Smooth muscle cell (in vitro differentiated cells): Measurements from ENCODE around the gene MCM10. TPM values are rescaled to one million over a fixed set of nuclear protein-coding genes. Genes with fewer than 3 reads are reported as not detected.

Source experiments
- DNase-seq: peaks from one replicate; lab custom pipeline; 2025; ENCODE audit not compliant: unreplicated experiment; lab: John Stamatoyannopoulos, UW
- H2AFZ ChIP-seq: fragments of 200-600 bp; sonication (generic); 2 replicates; pipeline ENCODE4 v1.6.0; 2016; ENCODE audit warnings: antibody characterized with exemption, low read depth, mild to moderate bottlenecking
- H3F3A ChIP-seq: fragments of 200-600 bp; sonication (generic); 2 replicates; pipeline ENCODE4 v1.6.0; 2017; ENCODE audit warnings: antibody characterized with exemption, low read depth
- H3K27ac ChIP-seq: fragments of 200-600 bp; sonication (generic); 2 replicates; pipeline ENCODE4 v1.5.1; 2016; ENCODE audit warnings: low read depth, mild to moderate bottlenecking
- H3K27me3 ChIP-seq: fragments of 200-600 bp; sonication (generic); 2 replicates; pipeline ENCODE4 v1.6.1; 2016; ENCODE audit warnings: low read depth, mild to moderate bottlenecking
- H3K36me3 ChIP-seq: fragments of 200-600 bp; sonication (generic); 2 replicates; pipeline ENCODE4 v1.5.1; 2016; ENCODE audit warnings: low read depth
- H3K4me1 ChIP-seq: fragments of 200-600 bp; sonication (generic); 2 replicates; pipeline ENCODE4 v1.5.1; 2016; ENCODE audit warnings: low read depth
- H3K4me2 ChIP-seq: fragments of 200-600 bp; sonication (generic); 2 replicates; pipeline ENCODE4 v1.6.0; 2016; ENCODE audit warnings: mild to moderate bottlenecking
- H3K4me3 ChIP-seq: fragments of 200-600 bp; sonication (generic); 2 replicates; pipeline ENCODE4 v1.5.1; 2016; ENCODE audit warnings: mild to moderate bottlenecking
- H3K79me2 ChIP-seq: fragments of 200-600 bp; sonication (generic); 2 replicates; pipeline ENCODE4 v1.6.0; 2016; ENCODE audit warnings: low read depth, mild to moderate bottlenecking
- H3K9ac ChIP-seq: fragments of 200-600 bp; sonication (generic); 2 replicates; pipeline ENCODE4 v1.6.0; 2016; ENCODE audit warnings: low read depth
- H3K9me3 ChIP-seq: fragments of 200-600 bp; sonication (generic); replicated peaks from 2 replicates; pipeline ENCODE4 v1.5.1; 2016; ENCODE audit warnings: low read depth
- H4K20me1 ChIP-seq: fragments of 200-600 bp; sonication (generic); 2 replicates; pipeline ENCODE4 v1.6.0; 2016; ENCODE audit warnings: low read depth
- CTCF ChIP-seq: fragments of 200-600 bp; sonication (generic); IDR thresholded peaks from 2 replicates; pipeline ENCODE4 v1.5.1; 2017; ENCODE audit warnings: borderline replicate concordance, mild to moderate bottlenecking, antibody characterized with exemption; ENCODE audit not compliant: insufficient read depth, poor library complexity, severe bottlenecking
- WGBS: methylation state at CpG from one replicate; pipeline ENCODE4 v1.1.7; 2016; ENCODE audit warnings: low lambda C conversion rate; 5-methylcytosine and 5-hydroxymethylcytosine counted together
- polyA plus RNA-seq: library from polyadenylated mRNA; unstranded; fragments of >200 nt; fragmentation: Nextera tagmentation; extraction: Ambion mirVana; gene quantifications from 2 replicates; pipeline ENCODE4 v1.2.1, GENCODE V29; 2016
- total RNA-seq: library from RNA; depleted of rRNA; stranded (reverse); fragments of >200 nt; gene quantifications from 2 replicates; pipeline ENCODE4 v1.2.3, GENCODE V29; 2014

The MCM10 gene
- total and polyA plus RNA-seq, 2 experiments from 2014 or later: 3.5 to 5.7 TPM

- H3K27me3 ChIP-seq: no peaks in the 10 kb centered on the region
- no peak for TF ChIP-seq CTCF
These were observed 27.2 kb downstream of the MCM10 start for GRCh38 chr10:13188593-13188992.

GRCh38 chr10:13189961-13190360, 28.6 kb downstream of the MCM10 start:
- WGBS: 96% methylated on average over 4 of the region's 4 CpGs
- TF ChIP-seq CTCF: no peak

More at GRCh38 chr10:13188593-13188992, 27.2 kb downstream of the MCM10 start:
- DNase-seq: no peak
- Histone ChIP-seq H3F3A (no peaks in the 10 kb centered on the region), H3K9ac (no peak overlapping the region), H4K20me1 (no peaks in the 10 kb centered on the region), H3K79me2 (no peaks in the 10 kb centered on the region), H3K27ac (no peak overlapping the region), H3K36me3 (no peaks in the 10 kb centered on the region), H3K4me3 (no peak overlapping the region), H3K9me3 (no peaks in the 10 kb centered on the region), H3K4me1 (no peaks in the 10 kb centered on the region), H2AFZ (no peak overlapping the region), H3K4me2 (no peak overlapping the region)
- 97% methylated on average over 10 of the region's 10 CpGs for WGBS

GRCh38 chr10:13190816-13191215, 29.5 kb downstream of the MCM10 start:
- no peak for DNase-seq
- Histone ChIP-seq H3K4me2 (no peak overlapping the region), H3K9ac (no peak overlapping the region), H3K9me3 (no peaks in the 10 kb centered on the region), H4K20me1 (no peaks in the 10 kb centered on the region), H3K4me1 (no peaks in the 10 kb centered on the region), H3K79me2 (no peaks in the 10 kb centered on the region), H3K36me3 (no peaks in the 10 kb centered on the region), H2AFZ (no peak overlapping the region), H3K4me3 (no peak overlapping the region), H3F3A (no peaks in the 10 kb centered on the region), H3K27ac (no peak overlapping the region), H3K27me3 (no peaks in the 10 kb centered on the region)
- WGBS: 99% methylated on average over 3 of the region's 3 CpGs
- TF ChIP-seq CTCF: no peak

More at GRCh38 chr10:13189961-13190360, 28.6 kb downstream of the MCM10 start:
- Histone ChIP-seq H3K79me2 (no peaks in the 10 kb centered on the region), H3K9me3 (no peaks in the 10 kb centered on the region), H3K9ac (no peak overlapping the region), H4K20me1 (no peaks in the 10 kb centered on the region), H3K27ac (no peak overlapping the region), H3K4me3 (no peak overlapping the region), H3F3A (no peaks in the 10 kb centered on the region), H3K4me2 (no peak overlapping the region), H3K36me3 (no peaks in the 10 kb centered on the region), H3K4me1 (no peaks in the 10 kb centered on the region), H2AFZ (no peak overlapping the region), H3K27me3 (no peaks in the 10 kb centered on the region)
- no peak for DNase-seq

- H3K27me3 ChIP-seq: no peaks in the 10 kb centered on the region
- H3K79me2 ChIP-seq: no peaks in the 10 kb centered on the region
- H3K4me1 ChIP-seq: no peaks in the 10 kb centered on the region
- no peaks in the 10 kb centered on the region for H3K36me3 ChIP-seq
- no peaks in the 10 kb centered on the region for H4K20me1 ChIP-seq
- no peak for DNase-seq
- no peak for TF ChIP-seq CTCF
- H3K4me2 ChIP-seq: no peak overlapping the region
- H3K9ac ChIP-seq: no peak overlapping the region
- H2AFZ ChIP-seq: no peak overlapping the region
- WGBS: 98% methylated on average over 5 of the region's 5 CpGs
- H3F3A ChIP-seq: no peaks in the 10 kb centered on the region
- H3K4me3 ChIP-seq: no peak overlapping the region
- no peaks in the 10 kb centered on the region for H3K9me3 ChIP-seq
- no peak overlapping the region for H3K27ac ChIP-seq
These were observed 30.0 kb downstream of the MCM10 start for GRCh38 chr10:13191362-13191761.
